GM20431 (cell line): ENCODE data around the gene ACSF3.

Experiments used
- in situ Hi-C: fragments of 300-500 bp; cut with MseI, MboI; formaldehyde crosslinking; loops from one replicate; pipeline ENCODE4 v1.15.0; 2020; ENCODE audit warnings: low sequenced_read_pairs; ENCODE audit not compliant: unreplicated experiment

ACSF3 gene

GRCh38 chr16:89153848-89154271 is 60.2 kb downstream of the ACSF3 start:
- in situ Hi-C loops: no loop called here

- in situ Hi-C loops: no loop called here
Measured at GRCh38 chr16:89154390-89155183, 60.9 kb downstream of the ACSF3 start.

GRCh38 chr16:89155184-89155679 is 61.6 kb downstream of the ACSF3 start:
- in situ Hi-C loops: no loop called here

DNA sequence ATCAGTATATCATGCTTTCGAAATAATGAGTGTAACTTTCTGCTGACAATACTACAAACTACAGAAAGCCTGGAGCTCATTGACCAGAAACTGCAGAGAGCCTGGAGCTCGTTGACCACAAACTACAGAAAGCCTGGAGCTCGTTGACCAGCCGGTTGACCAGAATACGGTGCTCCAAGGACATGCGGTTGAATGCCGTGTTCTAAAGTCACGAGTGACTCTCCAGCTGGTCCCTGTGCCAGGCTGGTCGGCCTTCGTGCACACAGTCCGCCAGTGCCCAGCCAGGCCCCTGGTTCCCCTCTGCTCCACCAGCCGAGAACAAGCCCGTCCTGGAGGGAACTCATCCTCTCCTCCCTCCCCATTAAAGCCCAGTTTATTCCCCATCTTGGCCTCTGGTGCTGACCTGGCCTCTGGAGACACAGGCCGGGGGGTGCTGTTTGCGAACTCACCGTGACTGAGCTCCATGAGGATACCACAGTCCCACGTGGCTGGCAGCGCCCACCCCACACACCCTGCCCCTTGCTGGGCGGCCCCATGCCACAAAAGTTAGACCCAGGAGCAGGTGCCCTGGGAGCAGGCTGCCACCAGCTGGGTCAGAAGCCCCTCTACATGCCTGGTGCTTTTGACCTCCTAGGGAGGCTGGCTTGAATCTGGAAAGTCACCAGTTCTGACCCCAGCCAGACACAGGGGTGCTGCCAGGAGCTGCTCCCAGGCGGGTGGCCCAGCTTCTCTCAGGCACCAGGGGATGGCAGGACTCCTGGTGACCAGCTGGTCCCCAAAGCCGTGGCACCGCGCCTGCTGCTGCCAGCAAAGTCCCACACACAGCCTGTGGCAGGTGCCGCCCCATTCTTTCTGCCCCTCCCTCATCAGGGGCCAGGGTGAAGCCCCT is 62.4 kb downstream of the ACSF3 start:
- in situ Hi-C loops: no loop called here

- in situ Hi-C loops: no loop called here
Measured at GRCh38 chr16:89156740-89157645, 63.3 kb downstream of the ACSF3 start.

DNA sequence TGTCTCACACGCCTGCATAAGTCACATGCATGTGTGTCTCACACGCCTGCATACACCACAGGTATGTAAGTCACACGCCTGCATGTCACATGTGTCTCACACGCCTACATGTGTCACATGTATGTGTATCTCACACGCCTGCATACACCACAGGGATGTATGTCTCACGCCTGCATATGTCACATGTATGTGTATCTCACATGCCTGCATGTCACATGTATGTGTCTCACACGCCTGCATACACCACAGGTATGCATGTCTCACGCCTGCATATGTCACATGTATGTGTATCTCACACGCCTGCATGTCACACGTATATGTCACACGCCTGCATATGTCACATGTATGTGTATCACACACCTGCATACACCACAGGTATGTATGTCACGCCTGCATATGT is 64.1 kb downstream of the ACSF3 start:
- in situ Hi-C loops: no loop called here

- in situ Hi-C loops: no loop called here
Measured at GRCh38 chr16:89159066-89159849, 65.6 kb downstream of the ACSF3 start.

DNA sequence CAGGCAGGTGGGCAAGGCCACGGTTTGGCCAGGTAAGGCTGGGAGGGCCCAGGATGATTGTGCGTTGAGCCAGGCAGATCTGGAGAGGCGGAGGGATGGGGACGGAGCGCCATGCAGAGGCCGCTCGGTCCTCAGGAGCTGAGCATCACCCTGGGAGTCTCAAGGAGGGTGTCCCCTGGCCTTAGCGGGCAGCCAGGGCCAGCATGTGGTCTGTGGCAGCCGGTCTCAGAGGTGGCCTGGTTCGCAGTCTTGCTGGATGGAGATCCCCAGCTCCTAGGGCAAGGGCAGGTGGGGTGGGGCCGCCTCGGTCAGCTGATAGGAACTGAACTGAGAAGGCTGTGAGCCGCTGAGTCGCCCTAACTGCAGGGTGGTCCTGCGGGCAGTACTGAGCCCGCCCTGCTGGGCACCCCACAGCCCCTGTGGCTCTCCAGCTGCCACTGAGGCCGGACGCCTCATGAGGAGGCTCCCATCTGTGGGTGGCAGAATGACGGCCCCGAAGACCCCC is 66.2 kb downstream of the ACSF3 start:
- in situ Hi-C loops: loop anchor here (10.0 kb wide), 1 partner anchor 225 kb away; no protein-coding TSS in a partner anchor

GRCh38 chr16:89160977-89161701 is 67.5 kb downstream of the ACSF3 start:
- in situ Hi-C loops: loop anchor here (10.0 kb wide), 1 partner anchor 226 kb away; no protein-coding TSS in a partner anchor

DNA sequence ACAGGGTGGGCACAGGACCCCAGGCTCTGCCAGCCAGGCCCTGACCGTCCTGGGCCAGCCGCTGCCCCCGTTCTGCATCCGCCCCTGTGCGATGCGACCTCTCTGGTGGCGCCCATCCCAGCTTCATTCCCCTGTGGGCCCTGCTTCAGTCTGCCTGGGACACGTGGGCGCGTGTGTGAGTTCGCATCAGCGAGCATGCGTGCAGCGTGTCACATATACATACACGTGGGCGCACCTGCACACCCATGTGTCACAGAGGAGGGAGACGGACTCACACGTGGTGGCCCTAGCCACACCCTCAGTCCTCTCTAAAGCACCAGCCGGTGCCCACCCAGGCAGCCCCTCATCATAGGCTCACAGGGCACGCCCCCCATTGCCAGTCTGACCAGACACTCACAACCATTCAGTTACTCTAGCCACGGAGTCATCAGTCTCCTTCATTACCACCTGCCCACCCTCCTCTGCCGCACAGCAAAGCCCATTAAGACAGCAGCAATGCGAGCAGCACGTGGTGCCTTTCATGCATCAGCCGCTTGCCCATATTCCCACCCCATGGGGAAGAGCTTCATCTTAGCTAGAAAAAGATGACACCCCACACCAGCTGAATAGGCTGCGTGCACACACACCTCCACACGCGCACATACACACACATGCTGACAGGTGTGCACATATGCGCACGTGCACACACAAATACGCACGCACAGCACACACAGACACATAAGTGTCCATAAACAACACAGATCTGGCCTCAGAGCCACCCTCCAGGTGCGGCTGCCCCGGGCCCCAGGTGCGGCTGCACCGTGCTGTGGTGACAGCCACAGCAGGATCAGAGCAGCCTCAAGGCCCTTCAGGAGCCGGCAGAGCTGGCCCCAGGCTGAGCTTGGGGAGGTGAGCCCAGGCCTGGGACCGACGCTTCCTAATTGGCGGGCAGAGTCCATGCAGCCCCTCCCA is 68.4 kb downstream of the ACSF3 start:
- in situ Hi-C loops: loop anchor here (10.0 kb wide), 1 partner anchor 227 kb away; no protein-coding TSS in a partner anchor

GRCh38 chr16:89163297-89163696 is 69.6 kb downstream of the ACSF3 start:
- in situ Hi-C loops: loop anchor here (10.0 kb wide), 1 partner anchor 228 kb away; no protein-coding TSS in a partner anchor

- in situ Hi-C loops: loop anchor here (10.0 kb wide), 1 partner anchor 230 kb away; no protein-coding TSS in a partner anchor
Measured at GRCh38 chr16:89164436-89164835, 70.8 kb downstream of the ACSF3 start.

- in situ Hi-C loops: loop anchor here (10.0 kb wide), 1 partner anchor 230 kb away; no protein-coding TSS in a partner anchor
Measured at GRCh38 chr16:89164847-89165680, 71.4 kb downstream of the ACSF3 start.

DNA sequence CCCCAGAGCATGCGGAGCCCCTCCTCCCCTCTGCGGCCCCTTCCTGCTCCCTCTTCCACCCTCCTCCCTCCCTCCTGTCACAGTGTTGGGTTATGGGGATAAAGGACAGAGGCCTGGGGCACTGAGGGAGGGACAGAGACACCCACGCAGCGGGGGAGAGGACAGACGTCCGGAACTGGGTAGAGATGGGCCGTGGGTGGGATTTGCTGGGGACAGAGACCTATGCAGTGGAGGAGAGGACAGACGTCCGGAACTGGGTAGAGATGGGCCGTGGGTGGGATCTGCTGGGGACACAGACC is 72.0 kb downstream of the ACSF3 start:
- in situ Hi-C loops: loop anchor here (10.0 kb wide), 1 partner anchor 231 kb away; no protein-coding TSS in a partner anchor

DNA sequence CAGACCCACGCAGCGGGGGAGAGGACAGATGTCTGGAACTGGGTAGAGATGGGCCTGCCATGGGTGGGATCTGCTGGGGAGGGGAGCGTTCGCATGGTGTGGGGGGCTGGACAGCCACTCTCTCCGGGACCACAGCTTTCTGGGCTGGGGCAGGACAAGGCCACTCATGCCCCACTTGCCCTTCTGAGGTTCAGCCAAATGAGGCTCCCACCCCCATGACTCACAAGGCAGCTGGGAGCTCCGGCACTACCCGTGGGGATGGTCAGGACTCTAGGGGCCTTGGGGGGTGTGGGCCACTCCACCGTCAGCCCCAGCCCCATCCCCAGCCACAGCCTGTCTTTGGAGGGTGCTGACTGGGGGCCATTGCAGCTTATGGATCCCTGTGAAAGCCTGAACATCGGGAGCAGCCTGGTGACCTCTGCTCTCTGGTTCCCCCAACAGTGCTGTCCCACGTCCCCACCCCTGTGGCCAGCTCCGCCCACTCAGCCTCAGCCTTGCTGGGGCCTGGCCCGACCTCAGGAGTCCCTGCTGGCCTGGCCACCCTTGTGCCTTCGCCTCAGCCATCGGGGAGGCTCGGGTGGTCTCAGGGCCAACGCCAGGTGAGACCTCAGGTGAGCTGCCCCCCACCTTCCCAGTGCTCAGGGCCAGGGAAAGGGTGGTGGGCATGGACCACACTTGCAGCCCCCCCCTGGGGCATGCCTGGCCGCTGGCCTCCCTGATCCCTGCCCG is 73.2 kb downstream of the ACSF3 start:
- in situ Hi-C loops: loop anchor here (10.0 kb wide), 1 partner anchor 232 kb away; no protein-coding TSS in a partner anchor
